Medulla oblongata (tissue), 1 donor: ENCODE measurements around the gene EREG.

ENCODE experiments used
- DNase-seq: peaks from one replicate; pipeline ENCODE4 v3.0.0-alpha.2; 2015; ENCODE audit errors: extremely low spot score

The EREG gene

GRCh38 chr4:74428276-74428675 lies 63.3 kb downstream of the EREG start:
- DNase-seq, result no peak

DNA sequence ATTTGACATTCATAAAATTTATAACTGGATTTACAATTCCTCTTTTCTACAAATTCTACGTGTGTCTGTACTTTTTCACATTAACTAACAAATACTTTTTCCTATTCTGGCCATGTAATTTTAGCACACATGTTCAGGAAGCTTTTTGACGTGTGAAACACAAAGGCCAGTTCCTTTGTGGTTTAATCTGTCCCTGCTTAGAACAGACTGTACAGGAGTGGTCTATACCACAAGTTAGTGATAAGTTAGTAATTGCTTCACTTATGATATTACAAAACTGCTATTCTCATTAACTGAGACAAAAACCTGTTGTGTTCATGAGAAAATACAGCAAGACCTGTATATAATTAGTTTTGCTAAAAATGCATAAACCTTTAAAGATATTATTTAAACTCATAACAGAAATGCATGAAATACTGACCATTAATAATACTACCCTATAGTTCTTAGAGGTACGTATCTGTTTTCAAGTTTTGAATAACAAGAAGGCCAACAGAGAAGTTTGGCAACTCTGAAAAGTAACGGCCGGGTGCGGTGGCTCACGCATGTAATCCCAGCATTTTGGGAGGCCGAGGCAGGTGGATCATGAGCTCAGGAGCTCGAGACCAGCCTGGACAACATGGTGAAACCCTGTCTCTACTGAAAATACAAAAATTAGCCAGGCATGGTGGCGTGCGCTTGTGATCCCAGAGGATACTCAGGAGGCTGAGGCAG lies 66.3 kb downstream of the EREG start:
- DNase-seq, result no peak

DNA sequence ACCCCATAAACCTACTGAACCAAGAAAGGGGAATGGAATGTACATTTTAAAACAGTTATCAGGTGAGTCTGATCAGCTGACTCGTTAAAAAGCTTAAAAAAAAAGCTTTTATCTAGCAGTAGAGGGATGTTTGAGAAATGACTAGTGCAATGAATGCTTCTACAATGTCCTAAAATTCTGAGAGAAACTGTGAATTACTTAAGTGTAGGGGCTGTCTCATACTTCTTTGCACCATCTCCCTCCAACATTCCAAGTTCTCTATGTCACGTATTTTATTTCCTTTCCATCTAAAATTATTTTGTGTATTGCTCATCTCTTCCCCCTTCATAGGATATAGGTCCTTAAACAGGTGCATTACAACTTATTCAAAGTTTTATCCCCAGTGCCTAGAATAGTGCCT lies 68.1 kb downstream of the EREG start:
- DNase-seq, result no peak

DNA sequence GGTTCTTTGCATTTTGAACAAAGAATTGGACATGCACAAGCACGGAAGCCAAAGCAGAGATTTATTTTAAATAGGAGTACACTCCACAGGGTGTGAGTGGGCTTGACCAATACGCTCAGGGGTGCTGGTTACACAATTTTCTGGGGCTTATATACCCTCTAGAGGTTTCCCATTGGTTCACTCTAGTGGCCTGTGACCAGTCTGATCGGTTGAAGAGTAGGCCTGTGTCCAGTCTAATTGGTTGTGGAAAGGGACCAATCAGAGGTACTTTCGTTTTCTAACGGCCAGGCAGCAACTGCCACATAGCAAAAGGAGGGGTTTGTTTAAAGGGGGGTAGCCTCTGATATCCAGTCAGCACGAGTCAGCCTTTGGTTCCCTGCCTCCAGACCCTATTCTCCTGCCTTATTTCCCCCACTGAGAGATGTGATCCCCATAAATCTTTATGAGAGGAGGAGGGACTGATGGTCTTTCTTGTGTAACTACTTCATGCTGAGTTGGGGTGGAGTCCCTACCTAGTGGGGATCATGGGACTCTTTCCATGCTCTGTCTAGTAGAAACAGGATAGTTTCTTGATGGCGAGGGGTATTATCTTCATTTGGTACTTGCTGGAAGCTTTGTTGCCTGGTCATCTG lies 68.7 kb downstream of the EREG start:
- no peak for DNase-seq

- no peak for DNase-seq
Observed at GRCh38 chr4:74435296-74435695, 70.4 kb downstream of the EREG start.

- DNase-seq, result no peak
Observed at GRCh38 chr4:74437866-74438265, 72.9 kb downstream of the EREG start.
